HG03066 (cell line): ENCODE measurements around the gene DCTD.

Experiments used
- ATAC-seq: cut with Tn5 transposase; IDR thresholded peaks from one replicate; pipeline ENCODE4 v1.9.1; 2021; ENCODE audit warnings: low read depth; ENCODE audit not compliant: unreplicated experiment

DCTD gene

GRCh38 chr4:182875453-182876405, 41.5 kb downstream of the DCTD start:
- no peak for ATAC-seq

DNA sequence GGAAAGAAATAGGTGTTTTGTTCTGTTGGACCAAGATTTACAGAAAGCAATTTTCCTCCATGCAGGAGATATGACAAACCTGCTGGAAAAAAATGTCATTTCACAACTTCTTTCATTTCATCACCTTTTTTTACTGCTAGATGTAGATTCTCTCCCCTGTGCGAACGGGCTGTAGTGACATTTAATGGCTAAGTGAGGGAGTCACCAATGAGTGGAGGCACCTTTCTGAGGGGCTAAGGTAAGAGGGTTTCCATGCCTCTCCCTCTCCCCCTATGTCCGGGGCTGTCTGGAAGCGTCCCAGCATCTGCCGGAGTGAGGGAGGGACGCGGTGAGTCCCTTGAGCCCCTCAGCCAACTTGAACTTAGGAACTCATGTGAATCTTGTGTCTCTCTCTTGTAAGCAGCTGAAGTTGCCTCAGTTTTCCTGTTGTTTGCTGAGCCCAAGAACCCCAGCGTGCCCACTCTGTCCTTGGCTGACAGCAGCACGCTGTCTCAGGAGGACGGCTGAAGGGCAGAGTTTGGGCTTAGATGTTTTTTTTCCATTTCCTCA, 42.3 kb downstream of the DCTD start:
- ATAC-seq = no peak

- ATAC-seq = no peak
These were observed 42.9 kb downstream of the DCTD start for GRCh38 chr4:182874304-182874751.

DNA sequence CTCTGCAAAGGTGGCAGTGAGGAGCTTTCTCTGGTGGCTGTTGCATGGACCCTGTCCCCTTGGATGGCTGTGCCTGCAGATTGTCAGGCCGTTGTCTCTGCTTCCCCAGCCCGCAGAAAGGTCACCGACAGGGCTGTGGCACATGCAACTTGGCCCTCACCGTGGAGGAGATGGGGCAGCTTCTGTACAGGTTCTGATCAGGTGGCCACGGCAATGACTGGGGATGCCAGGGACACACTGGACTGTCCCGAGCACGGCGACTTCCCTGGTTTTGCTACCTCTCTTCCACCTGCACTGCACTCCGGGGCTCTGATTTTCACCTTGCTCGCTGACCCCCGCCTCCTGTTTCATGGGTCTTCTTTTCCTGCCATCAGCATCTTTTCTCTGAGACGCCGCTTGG, 43.5 kb downstream of the DCTD start:
- ATAC-seq = no peak

DNA sequence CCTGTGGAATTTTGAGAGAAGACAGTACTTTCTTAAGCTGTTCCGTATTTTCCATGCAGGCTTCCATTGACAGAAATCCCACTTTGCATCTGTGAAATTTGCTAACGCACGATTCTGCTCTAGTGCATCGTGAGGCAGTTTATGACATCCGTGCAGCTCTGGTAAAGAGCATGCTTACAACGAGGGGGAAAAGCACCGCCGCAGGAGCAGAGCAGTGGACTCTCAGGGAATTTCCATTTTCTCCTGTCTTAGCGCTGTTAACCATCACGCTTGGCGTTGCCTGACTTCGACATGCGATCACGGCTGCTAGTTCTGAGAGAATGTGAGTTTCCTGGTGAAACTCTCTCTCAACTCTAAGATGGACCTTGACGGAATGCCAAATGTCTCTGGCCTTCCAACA, 43.9 kb downstream of the DCTD start:
- ATAC-seq = no peak

DNA sequence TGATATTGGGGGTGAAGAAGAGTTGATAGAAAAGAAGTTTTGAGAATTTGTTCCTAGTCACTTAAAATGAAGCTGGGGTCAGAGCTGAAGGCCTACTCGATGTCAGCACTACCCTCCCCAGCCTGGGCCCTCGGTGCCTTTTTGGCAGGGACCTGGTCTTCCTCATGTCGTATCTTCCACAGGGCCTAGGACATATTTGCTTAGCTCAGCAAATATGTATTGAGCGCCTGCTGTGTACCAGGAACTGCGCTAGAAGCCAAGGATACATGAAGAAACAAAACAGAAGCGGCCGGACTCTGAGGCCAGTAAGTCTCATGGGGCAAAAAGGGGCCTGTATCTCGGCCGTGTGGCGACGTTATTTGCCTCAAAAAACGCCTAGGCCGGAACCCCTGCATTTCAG, 44.3 kb downstream of the DCTD start:
- ATAC-seq = no peak

GRCh38 chr4:182871616-182872015, 45.6 kb downstream of the DCTD start:
- ATAC-seq = no peak

GRCh38 chr4:182869697-182870096, 47.5 kb downstream of the DCTD start:
- no peak for ATAC-seq

DNA sequence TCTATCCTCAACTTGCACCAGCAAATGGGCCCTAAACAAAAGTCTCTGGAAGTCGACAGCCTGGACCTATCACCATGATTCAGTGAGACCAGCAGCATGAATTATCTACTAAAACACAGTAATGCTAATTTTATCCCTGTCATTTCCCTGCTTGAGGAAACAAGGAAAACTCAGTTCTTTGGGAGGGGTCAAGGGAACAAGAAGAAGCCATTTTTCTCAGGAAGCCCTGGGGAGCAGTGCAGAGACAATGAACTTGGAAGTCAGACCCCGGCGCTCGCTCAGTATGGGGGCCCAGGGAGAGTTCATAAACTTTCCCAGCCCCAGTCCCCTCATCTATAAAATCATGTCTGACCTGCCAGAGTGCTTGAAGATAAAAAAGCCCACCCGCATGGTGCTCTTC, 50.4 kb downstream of the DCTD start:
- ATAC-seq = no peak

DNA sequence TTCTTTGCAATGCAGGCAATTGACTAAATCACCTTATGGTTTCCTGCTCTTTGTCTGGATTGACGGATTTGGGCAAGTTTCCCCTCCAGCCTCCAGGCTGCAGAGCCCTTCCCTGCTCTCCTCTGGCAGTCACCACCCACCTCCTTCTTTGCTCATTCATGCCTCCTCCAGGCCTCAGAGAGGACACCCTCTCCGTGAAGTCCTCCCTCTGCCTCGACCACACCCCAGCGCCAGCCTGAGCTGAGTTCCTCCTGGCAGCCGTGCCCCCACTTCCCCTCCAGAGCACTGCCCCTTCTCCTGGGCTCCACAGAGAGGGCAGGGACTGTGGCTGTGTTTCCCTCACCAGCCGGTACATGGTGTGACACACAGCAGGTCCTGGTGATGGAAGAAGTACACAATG, 53.7 kb downstream of the DCTD start:
- no peak for ATAC-seq

DNA sequence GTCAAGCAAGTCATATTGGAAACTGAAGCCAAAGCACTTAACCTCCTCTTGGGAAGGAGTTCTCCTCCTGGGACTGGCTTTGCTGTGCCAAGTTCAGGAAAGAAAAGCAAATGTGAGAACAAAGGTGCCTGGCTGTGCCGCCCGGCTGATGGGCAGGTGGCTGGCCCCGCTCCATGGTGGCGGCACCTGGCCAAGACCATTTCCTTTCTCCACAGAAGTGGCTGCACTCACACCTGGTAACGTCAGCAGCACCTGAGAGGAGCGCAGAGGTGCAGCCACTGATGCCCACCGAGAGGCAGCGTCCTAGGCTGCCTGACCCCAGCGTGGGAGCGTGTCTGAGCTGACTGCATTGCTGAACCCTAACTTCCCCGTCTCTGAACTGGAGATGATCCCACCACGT, 54.3 kb downstream of the DCTD start:
- ATAC-seq = no peak

GRCh38 chr4:182862141-182862875, 54.9 kb downstream of the DCTD start:
- no peak for ATAC-seq

GRCh38 chr4:182861346-182861745, 55.8 kb downstream of the DCTD start:
- no peak for ATAC-seq

GRCh38 chr4:182859730-182860129, 57.5 kb downstream of the DCTD start:
- no peak for ATAC-seq

DNA sequence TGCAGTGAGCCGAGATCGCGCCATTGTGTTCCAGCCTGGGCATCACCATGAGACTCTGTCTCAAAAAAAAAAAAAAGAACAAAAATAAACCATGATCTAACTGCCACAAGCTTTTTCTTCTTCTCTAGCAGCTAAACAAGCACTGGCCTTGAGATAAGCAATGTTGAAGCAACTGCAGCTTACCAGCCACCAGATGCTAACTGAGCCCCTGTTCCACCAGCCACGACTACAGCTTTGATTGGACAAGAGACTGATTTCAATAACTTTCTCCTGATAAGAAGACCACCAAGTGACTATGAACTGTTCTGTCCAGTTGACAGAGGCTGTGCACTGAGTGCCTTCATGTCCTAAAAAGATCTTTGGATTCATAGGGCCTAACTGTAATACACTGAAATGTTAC, 58.5 kb downstream of the DCTD start:
- ATAC-seq = no peak

- ATAC-seq = no peak
These were observed 60.3 kb downstream of the DCTD start for GRCh38 chr4:182856862-182857261.

DNA sequence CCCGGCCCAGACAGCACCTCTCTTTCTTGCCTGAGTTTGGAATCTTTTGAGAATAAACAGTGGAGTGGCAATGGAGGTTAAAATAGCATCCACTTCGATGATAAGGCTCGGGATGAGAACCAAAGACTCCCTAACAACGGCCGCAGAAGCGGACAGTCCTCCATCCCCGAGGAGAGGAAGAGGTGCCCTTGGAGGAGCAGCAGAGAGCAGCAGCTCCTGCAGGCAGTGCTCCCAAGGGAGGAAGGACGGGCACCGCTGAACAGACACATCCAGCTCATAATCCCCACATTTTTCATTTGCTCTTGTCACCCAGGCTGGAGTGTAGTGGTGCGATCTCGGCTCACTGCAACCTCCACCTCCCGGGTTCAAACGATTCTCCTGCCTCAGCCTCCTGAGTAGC, 61.3 kb downstream of the DCTD start:
- ATAC-seq = no peak

DNA sequence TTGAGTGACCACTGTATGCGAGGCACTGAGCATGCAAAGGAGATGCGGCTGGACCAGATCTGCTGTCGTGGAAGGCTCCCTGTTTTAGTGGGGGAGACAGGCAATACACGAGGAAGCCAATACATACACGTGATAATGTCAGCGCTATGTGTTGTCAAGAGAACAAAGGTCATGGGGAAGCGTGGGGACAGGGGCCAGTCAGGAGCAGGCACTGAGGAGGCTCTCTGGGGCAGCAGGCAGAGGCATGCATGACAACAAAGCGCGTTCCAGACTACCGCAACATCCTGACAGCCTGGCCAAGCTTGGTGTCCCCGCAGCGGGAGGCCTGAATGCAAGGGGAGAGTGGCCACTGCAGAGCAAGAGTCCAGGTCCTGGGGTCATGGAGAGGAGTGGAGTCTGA, 61.9 kb downstream of the DCTD start:
- no peak for ATAC-seq

- ATAC-seq = no peak
These were observed 62.7 kb downstream of the DCTD start for GRCh38 chr4:182854466-182854865.

DNA sequence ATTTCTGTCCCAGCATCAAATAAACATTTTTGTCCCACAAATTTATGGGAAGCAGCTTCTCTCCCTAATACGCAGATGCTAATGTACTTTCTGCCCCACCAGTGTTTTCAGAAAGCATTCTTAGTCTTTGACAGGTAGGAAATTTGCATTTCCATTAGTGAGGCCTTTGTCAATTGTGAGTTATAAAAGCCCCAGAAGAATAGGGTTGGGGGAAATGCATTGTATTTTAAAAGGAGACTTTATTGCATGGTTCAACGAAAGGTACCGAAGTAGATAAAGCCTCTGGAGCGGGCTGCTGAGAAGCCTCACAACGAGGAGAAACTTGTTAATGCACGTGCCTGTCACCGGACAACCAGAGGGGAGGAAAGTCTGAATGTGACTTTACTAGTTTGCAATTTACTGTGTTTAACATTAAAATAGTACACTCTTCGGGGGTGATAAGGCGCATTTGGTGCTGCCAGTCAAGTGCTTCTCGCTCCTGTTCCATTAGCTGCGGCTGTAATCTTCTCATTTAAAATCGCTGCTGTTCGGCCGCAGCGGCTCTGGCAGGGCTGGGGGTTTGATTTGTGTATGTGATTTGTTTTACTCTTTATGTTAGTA, 63.4 kb downstream of the DCTD start:
- no peak for ATAC-seq

- no peak for ATAC-seq
These were observed 68.5 kb downstream of the DCTD start for GRCh38 chr4:182848685-182849084.
